ENCODE results near the gene KNDC1. TPM values are rescaled to one million over a fixed set of nuclear protein-coding genes. Genes with fewer than 3 reads are reported as not detected.

KNDC1 gene
- polyA plus RNA-seq, 1 donor from 2014 or later: 4.3 TPM

- H2AFZ ChIP-seq (ENCODE audit: low read depth, low read length): no peak overlapping the region
- H3K9ac ChIP-seq (ENCODE audit: low read length): no peak overlapping the region
- H3K9me3 ChIP-seq (ENCODE audit: low read length): no peaks in the 10 kb centered on the region
- no peaks in the 10 kb centered on the region for H3K9me2 ChIP-seq (ENCODE audit: insufficient read depth, low read length)
- H4K20me1 ChIP-seq (ENCODE audit: insufficient read depth): no peaks in the 10 kb centered on the region
- H3F3A ChIP-seq (ENCODE audit: insufficient read depth, low read length, poor library complexity, severe bottlenecking): no peaks in the 10 kb centered on the region
- no peaks in the 10 kb centered on the region for H3K36me3 ChIP-seq (ENCODE audit: insufficient read depth, low read length)
- no peak overlapping the region for H3K4me2 ChIP-seq (ENCODE audit: low read length)
- H3K79me2 ChIP-seq (replicated peaks; ENCODE audit: insufficient read depth, low read length): no peaks in the 10 kb centered on the region
- H3K4me3 ChIP-seq (ENCODE audit: low read length): no peak overlapping the region
- H3K27ac ChIP-seq (ENCODE audit: low read length): no peak overlapping the region
- no peak for TF ChIP-seq SMC3 (conservative IDR thresholded peaks at IDR 0.05; ENCODE audit: poor library complexity)
- TF ChIP-seq EP300 (conservative IDR thresholded peaks at IDR 0.05; ENCODE audit: poor library complexity, severe bottlenecking): no peak
- no peak for TF ChIP-seq POLR2AphosphoS5 (IDR thresholded peaks at IDR 0.05)
- TF ChIP-seq TAF1 (IDR thresholded peaks at IDR 0.05; ENCODE audit: low read depth): no peak
- TF ChIP-seq CTCF (IDR thresholded peaks at IDR 0.05; ENCODE audit: poor library complexity, severe bottlenecking): no peak
- TF ChIP-seq REST (IDR thresholded peaks at IDR 0.05; ENCODE audit: borderline replicate concordance): no peak
- TF ChIP-seq EZH2 (IDR thresholded peaks at IDR 0.05; ENCODE audit: borderline replicate concordance, insufficient read depth, low read length, poor library complexity, severe bottlenecking): no peak
- no peak for TF ChIP-seq MXI1 (conservative IDR thresholded peaks at IDR 0.05; ENCODE audit: poor library complexity, severe bottlenecking)
- TF ChIP-seq RAD21 (conservative IDR thresholded peaks at IDR 0.05): no peak
- no peaks in the 10 kb centered on the region for H3K27me3 ChIP-seq (ENCODE audit: insufficient read depth, low read depth, low read length)
Observed at GRCh38 chr10:133266056-133266795, 106.2 kb downstream of the KNDC1 start.

GRCh38 chr10:133267293-133267692 is 107.3 kb downstream of the KNDC1 start:
- no peak overlapping the region for H2AFZ ChIP-seq (ENCODE audit: low read depth, low read length)
- no peaks in the 10 kb centered on the region for H3K36me3 ChIP-seq (ENCODE audit: insufficient read depth, low read length)

More at GRCh38 chr10:133267293-133267692, 107.3 kb downstream of the KNDC1 start:
- no peak overlapping the region for H3K4me2 ChIP-seq (ENCODE audit: low read length)
- no peak overlapping the region for H3K27ac ChIP-seq (ENCODE audit: low read length)
- no peak overlapping the region for H3K9ac ChIP-seq (ENCODE audit: low read length)
- H3F3A ChIP-seq (ENCODE audit: insufficient read depth, low read length, poor library complexity, severe bottlenecking): no peaks in the 10 kb centered on the region
- H3K79me2 ChIP-seq (replicated peaks; ENCODE audit: insufficient read depth, low read length): no peaks in the 10 kb centered on the region
- H3K9me3 ChIP-seq (ENCODE audit: low read length): no peaks in the 10 kb centered on the region
- no peak overlapping the region for H3K4me3 ChIP-seq (ENCODE audit: low read length)
- H3K27me3 ChIP-seq (ENCODE audit: insufficient read depth, low read depth, low read length): no peaks in the 10 kb centered on the region
- no peaks in the 10 kb centered on the region for H3K9me2 ChIP-seq (ENCODE audit: insufficient read depth, low read length)
- TF ChIP-seq REST (IDR thresholded peaks at IDR 0.05; ENCODE audit: borderline replicate concordance): no peak
- no peak for TF ChIP-seq EP300 (conservative IDR thresholded peaks at IDR 0.05; ENCODE audit: poor library complexity, severe bottlenecking)
- no peak for TF ChIP-seq RAD21 (conservative IDR thresholded peaks at IDR 0.05)
- no peak for TF ChIP-seq MXI1 (conservative IDR thresholded peaks at IDR 0.05; ENCODE audit: poor library complexity, severe bottlenecking)
- TF ChIP-seq EZH2 (IDR thresholded peaks at IDR 0.05; ENCODE audit: borderline replicate concordance, insufficient read depth, low read length, poor library complexity, severe bottlenecking): no peak
- TF ChIP-seq POLR2AphosphoS5 (IDR thresholded peaks at IDR 0.05): no peak
- TF ChIP-seq SMC3 (conservative IDR thresholded peaks at IDR 0.05; ENCODE audit: poor library complexity): no peak
- TF ChIP-seq CTCF (IDR thresholded peaks at IDR 0.05; ENCODE audit: poor library complexity, severe bottlenecking): no peak
- no peak for TF ChIP-seq TAF1 (IDR thresholded peaks at IDR 0.05; ENCODE audit: low read depth)
- no peaks in the 10 kb centered on the region for H4K20me1 ChIP-seq (ENCODE audit: insufficient read depth)
